ENCODE results near the gene RNF4.

RNF4 gene

GRCh38 chr4:2494992-2495391 is 26.1 kb downstream of the RNF4 start:
- no peak for DNase-seq (ENCODE audit: low read depth in 1 of 2, low spot score in 1 of 2)
- H3K4me3 ChIP-seq (replicated peaks; ENCODE audit: insufficient read depth, low read length) = no peak overlapping the region
- TF ChIP-seq CTCF (IDR thresholded peaks at IDR 0.05; ENCODE audit: insufficient read depth, low read length) = no peak
- no peak for TF ChIP-seq SPI1 (IDR thresholded peaks at IDR 0.05; ENCODE audit: borderline replicate concordance, low read depth)
- TF ChIP-seq POLR2AphosphoS5 (IDR thresholded peaks at IDR 0.05; ENCODE audit: low read depth) = no peak
- TF ChIP-seq GABPA (IDR thresholded peaks at IDR 0.05; ENCODE audit: low read depth) = no peak
- TF ChIP-seq, protein P1, sequence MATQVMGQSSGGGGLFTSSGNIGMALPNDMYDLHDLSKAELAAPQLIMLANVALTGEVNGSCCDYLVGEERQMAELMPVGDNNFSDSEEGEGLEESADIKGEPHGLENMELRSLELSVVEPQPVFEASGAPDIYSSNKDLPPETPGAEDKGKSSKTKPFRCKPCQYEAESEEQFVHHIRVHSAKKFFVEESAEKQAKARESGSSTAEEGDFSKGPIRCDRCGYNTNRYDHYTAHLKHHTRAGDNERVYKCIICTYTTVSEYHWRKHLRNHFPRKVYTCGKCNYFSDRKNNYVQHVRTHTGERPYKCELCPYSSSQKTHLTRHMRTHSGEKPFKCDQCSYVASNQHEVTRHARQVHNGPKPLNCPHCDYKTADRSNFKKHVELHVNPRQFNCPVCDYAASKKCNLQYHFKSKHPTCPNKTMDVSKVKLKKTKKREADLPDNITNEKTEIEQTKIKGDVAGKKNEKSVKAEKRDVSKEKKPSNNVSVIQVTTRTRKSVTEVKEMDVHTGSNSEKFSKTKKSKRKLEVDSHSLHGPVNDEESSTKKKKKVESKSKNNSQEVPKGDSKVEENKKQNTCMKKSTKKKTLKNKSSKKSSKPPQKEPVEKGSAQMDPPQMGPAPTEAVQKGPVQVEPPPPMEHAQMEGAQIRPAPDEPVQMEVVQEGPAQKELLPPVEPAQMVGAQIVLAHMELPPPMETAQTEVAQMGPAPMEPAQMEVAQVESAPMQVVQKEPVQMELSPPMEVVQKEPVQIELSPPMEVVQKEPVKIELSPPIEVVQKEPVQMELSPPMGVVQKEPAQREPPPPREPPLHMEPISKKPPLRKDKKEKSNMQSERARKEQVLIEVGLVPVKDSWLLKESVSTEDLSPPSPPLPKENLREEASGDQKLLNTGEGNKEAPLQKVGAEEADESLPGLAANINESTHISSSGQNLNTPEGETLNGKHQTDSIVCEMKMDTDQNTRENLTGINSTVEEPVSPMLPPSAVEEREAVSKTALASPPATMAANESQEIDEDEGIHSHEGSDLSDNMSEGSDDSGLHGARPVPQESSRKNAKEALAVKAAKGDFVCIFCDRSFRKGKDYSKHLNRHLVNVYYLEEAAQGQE (IDR thresholded peaks at IDR 0.05; ENCODE audit: insufficient replicate concordance, low read depth) = no peak
- no peaks in the 10 kb centered on the region for H3K27me3 ChIP-seq (ENCODE audit: insufficient read depth, poor library complexity, severe bottlenecking)
- no peak overlapping the region for H3K27ac ChIP-seq (replicated peaks)

- TF ChIP-seq POLR2AphosphoS5 (IDR thresholded peaks at IDR 0.05; ENCODE audit: low read depth) (no peak), GABPA (IDR thresholded peaks at IDR 0.05; ENCODE audit: low read depth) (no peak), CTCF (IDR thresholded peaks at IDR 0.05; ENCODE audit: insufficient read depth, low read length) (no peak), SPI1 (IDR thresholded peaks at IDR 0.05; ENCODE audit: borderline replicate concordance, low read depth) (no peak)
- TF ChIP-seq, protein P1 (IDR thresholded peaks at IDR 0.05; ENCODE audit: insufficient replicate concordance, low read depth) = no peak
- no peak for DNase-seq (ENCODE audit: low read depth in 1 of 2, low spot score in 1 of 2)
- no peak overlapping the region for H3K27ac ChIP-seq (replicated peaks)
- no peak overlapping the region for H3K4me3 ChIP-seq (replicated peaks; ENCODE audit: insufficient read depth, low read length)
- no peaks in the 10 kb centered on the region for H3K27me3 ChIP-seq (ENCODE audit: insufficient read depth, poor library complexity, severe bottlenecking)
Observed at GRCh38 chr4:2497324-2497723, 28.4 kb downstream of the RNF4 start.

- Histone ChIP-seq H3K4me3 (replicated peaks; ENCODE audit: insufficient read depth, low read length) (no peak overlapping the region), H3K27ac (replicated peaks) (no peak overlapping the region), H3K27me3 (ENCODE audit: insufficient read depth, poor library complexity, severe bottlenecking) (no peaks in the 10 kb centered on the region)
- DNase-seq (ENCODE audit: low read depth in 1 of 2, low spot score in 1 of 2) = no peak
- TF ChIP-seq CTCF (IDR thresholded peaks at IDR 0.05; ENCODE audit: insufficient read depth, low read length) = no peak
- no peak for TF ChIP-seq SPI1 (IDR thresholded peaks at IDR 0.05; ENCODE audit: borderline replicate concordance, low read depth)
- no peak for TF ChIP-seq POLR2AphosphoS5 (IDR thresholded peaks at IDR 0.05; ENCODE audit: low read depth)
- no peak for TF ChIP-seq GABPA (IDR thresholded peaks at IDR 0.05; ENCODE audit: low read depth)
- TF ChIP-seq, protein P1 (IDR thresholded peaks at IDR 0.05; ENCODE audit: insufficient replicate concordance, low read depth) = no peak
Observed at GRCh38 chr4:2497931-2498330, 29.0 kb downstream of the RNF4 start.

Data from HL-60 (cell line).